Upper lobe of left lung (tissue), 6 donors: ENCODE data around the gene ATP11C. TPM values are rescaled to one million over a fixed set of nuclear protein-coding genes. Genes with fewer than 3 reads are reported as not detected.
"Not testable (repeated sequence)": the region's sequence is repeated elsewhere in the genome, so short reads cannot be mapped to it uniquely, and the experiment has no call there.

Source experiments
- ATAC-seq, 2 donors: fragments of 200-7000 bp; cut with Tn5 transposase; one replicate each; pipeline ENCODE4 v1.9.1; 2022; ENCODE audit warnings: mild to moderate bottlenecking in 2 of 2, moderate library complexity in 2 of 2; ENCODE audit not compliant: low FRiP score in 2 of 2
- DNase-seq, 2 donors: peaks; one replicate each; pipeline ENCODE4 v3.0.0-alpha.2; 2019 to 2020
- H3K27ac ChIP-seq, 4 donors: fragments of 200-600 bp; sonication (generic); one replicate each; pipeline ENCODE4 v1.5.1; 2016 to 2019
- H3K27me3 ChIP-seq, 4 donors: fragments of 200-600 bp; sonication (generic); one replicate each; pipeline ENCODE4 v1.5.1; 2017 to 2019
- H3K36me3 ChIP-seq, 4 donors: fragments of 200-600 bp; sonication (generic); one replicate each; pipeline ENCODE4 v1.5.1; 2016 to 2019
- H3K4me1 ChIP-seq, 4 donors: fragments of 200-600 bp; sonication (generic); one replicate each; pipeline ENCODE4 v1.5.1; 2018 to 2019
- H3K4me3 ChIP-seq, 4 donors: fragments of 200-600 bp; sonication (generic); one replicate each; pipeline ENCODE4 v1.5.1; 2017 to 2019; ENCODE audit warnings: mild to moderate bottlenecking in 2 of 4, moderate library complexity in 1 of 4
- H3K9me3 ChIP-seq, 4 donors: fragments of 200-600 bp; sonication (generic); one replicate each; pipeline ENCODE4 v1.5.1; 2018 to 2019
- CTCF ChIP-seq, 6 experiments: fragments of 450-650 bp in 4 of 6; fragments of 200-600 bp in 2 of 6; sonication (generic) in 2 of 6; IDR thresholded peaks; one replicate each; pipeline ENCODE4 v1.5.1; 2016 to 2019; ENCODE audit warnings: antibody characterized with exemption in 6 of 6
- EP300 ChIP-seq, 4 donors: sonication (generic); formaldehyde crosslinking; IDR thresholded peaks; one replicate each; pipeline ENCODE4 v1.5.1; 2017; ENCODE audit warnings: antibody characterized with exemption in 4 of 4, control low read depth in 2 of 4
- POLR2A ChIP-seq, 4 donors: fragments of 450-650 bp; IDR thresholded peaks; one replicate each; pipeline ENCODE4 v1.5.1; 2016 to 2017; ENCODE audit warnings: antibody characterized with exemption in 4 of 4, mild to moderate bottlenecking in 2 of 4
- POLR2AphosphoS5 ChIP-seq, 2 donors: sonication (generic); formaldehyde crosslinking; IDR thresholded peaks; one replicate each; pipeline ENCODE4 v1.5.1; 2017; ENCODE audit warnings: antibody characterized with exemption in 2 of 2
- WGBS, 2 donors: methylation state at CpG; one replicate each; pipeline ENCODE4 v1.1.5; 2017 to 2018; 5-methylcytosine and 5-hydroxymethylcytosine counted together
- total RNA-seq, 6 donors: library from RNA; depleted of rRNA in 4 of 6; stranded (reverse); fragments of >200 nt in 4 of 6; gene quantifications; one replicate each; pipeline versions ENCODE4 v1.1.0 to v1.2.1, GENCODE V29; 2016 to 2021
- donor health status: DM: no; HTN: no; CAD: no; lungs with moderate emphysema.
- donor health status: DM: no; HTN: yes; CAD: no; lungs with severe emphysema.

Gene ATP11C
- total RNA-seq, 6 donors from 2014 or later, result 9.5 to 24.4 (median 15.1) TPM

DNA sequence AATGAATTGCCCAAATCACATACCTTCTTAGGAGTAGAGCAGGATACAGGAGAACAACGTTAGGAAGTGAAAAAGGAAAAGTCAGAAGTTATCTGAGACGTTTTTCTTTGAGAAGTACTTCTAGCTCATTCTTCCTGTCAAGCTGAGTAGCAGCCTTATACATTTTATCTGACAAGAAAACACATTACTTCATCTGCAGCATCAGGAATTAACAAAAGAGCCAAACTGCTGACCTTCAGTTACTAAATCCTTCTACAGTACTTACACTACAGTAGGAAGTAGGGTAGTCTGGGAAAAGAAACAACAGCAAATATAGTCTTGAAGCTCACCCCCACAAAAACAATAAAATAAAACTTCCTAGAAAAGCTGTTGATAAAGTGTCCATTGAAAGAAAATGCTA is 57.0 kb downstream of the ATP11C start:
- H3K27ac ChIP-seq, result no peak overlapping the region
- DNase-seq (no peak), ATAC-seq (no peak)
- no peaks in the 10 kb centered on the region for H3K27me3 ChIP-seq
- H3K4me3 ChIP-seq, result no peak overlapping the region
- WGBS, 2 donors, result 21 to 39% methylated on average over 2 of the region's 2 CpGs
- H3K36me3 ChIP-seq, result no peaks in the 10 kb centered on the region
- H3K4me1 ChIP-seq, result peaks cover 0 to 2% (median 0%) of the 10 kb centered on the region in 4 donors
- H3K9me3 ChIP-seq, result no peaks in the 10 kb centered on the region
- no peak for TF ChIP-seq CTCF (IDR thresholded peaks at IDR 0.05)
- no peak for TF ChIP-seq POLR2AphosphoS5 (IDR thresholded peaks at IDR 0.05)
- no peak for TF ChIP-seq EP300 (IDR thresholded peaks at IDR 0.05)
- TF ChIP-seq POLR2A (IDR thresholded peaks at IDR 0.05), result no peak

DNA sequence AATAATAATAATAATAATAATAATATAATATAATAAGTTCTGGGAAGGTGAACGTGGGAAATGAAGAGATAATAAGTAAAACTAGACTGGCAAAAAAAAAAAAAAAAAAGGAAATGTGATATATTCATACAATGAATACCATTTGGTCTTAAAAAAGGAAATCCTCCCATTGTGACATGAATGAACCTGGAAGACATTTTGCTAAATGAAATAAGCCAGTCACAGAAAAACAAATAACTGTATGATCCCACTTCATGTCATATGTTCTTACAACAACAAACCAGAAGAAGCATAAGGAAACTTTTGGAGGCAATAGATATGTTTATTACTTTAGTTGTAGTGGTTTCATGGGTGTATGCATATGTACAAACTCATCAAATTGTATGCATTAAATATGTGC is 63.1 kb downstream of the ATP11C start:
- no peak for ATAC-seq
- no peaks in the 10 kb centered on the region for H3K27me3 ChIP-seq
- H3K27ac ChIP-seq, result no peak overlapping the region
- WGBS, 2 donors, result 39 to 50% methylated on average over 1 of the region's 1 CpG
- no peaks in the 10 kb centered on the region for H3K4me1 ChIP-seq
- H3K36me3 ChIP-seq, result no peaks in the 10 kb centered on the region
- TF ChIP-seq POLR2AphosphoS5 (IDR thresholded peaks at IDR 0.05) (no peak), CTCF (IDR thresholded peaks at IDR 0.05) (no peak), POLR2A (IDR thresholded peaks at IDR 0.05) (no peak), EP300 (IDR thresholded peaks at IDR 0.05) (no peak)
- H3K9me3 ChIP-seq, result no peaks in the 10 kb centered on the region
- DNase-seq, result no peak
- H3K4me3 ChIP-seq, result no peak overlapping the region

DNA sequence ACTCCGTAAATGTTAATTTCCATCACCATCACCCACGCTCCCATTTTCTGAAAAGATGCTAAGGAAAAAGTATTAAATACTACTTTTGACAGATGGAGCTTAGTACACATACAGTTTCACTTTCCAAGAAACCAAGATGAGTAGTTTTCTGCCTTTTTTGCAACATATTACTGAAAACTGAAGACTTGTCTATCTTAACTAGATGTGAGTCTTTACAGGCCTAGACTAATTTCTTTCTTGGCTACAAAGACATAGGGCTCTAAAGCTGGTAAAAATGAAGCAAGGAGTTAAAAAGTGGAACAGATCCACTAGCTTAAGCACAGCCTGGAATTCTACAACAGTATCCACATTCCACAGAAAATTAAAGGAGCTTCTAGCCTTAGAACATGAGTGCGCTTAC is 68.2 kb downstream of the ATP11C start:
- no peak for DNase-seq
- no peak overlapping the region for H3K27ac ChIP-seq
- H3K9me3 ChIP-seq, result no peaks in the 10 kb centered on the region
- H3K36me3 ChIP-seq, result no peaks in the 10 kb centered on the region
- 88 to 98% methylated on average over 3 of the region's 3 CpGs for WGBS, 2 donors
- H3K4me3 ChIP-seq, result no peak overlapping the region
- no peak for ATAC-seq
- H3K27me3 ChIP-seq, result no peaks in the 10 kb centered on the region
- TF ChIP-seq EP300 (IDR thresholded peaks at IDR 0.05) (no peak), POLR2A (IDR thresholded peaks at IDR 0.05) (no peak), CTCF (IDR thresholded peaks at IDR 0.05) (no peak), POLR2AphosphoS5 (IDR thresholded peaks at IDR 0.05) (no peak)
- no peaks in the 10 kb centered on the region for H3K4me1 ChIP-seq

DNA sequence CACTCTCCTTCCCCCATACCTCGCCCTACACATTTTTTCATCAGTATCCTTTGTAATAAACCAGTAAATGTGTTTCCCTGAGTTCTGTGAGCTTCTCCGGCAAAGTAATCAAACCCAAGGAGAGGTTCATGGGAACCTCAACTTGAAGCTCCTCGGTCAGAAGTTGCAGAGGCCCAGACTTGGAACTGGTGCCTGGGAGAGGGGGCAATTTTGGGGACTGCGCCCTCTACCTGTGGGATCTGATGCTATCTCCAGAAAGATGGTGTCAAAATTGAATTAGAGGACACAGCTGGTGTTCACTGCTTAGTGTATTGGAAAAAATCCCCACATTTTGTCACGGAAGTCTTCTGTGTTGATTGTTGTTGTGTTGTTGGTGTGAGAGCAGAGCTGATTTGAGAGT is 70.6 kb downstream of the ATP11C start:
- Histone ChIP-seq H3K4me1 (no peaks in the 10 kb centered on the region), H3K36me3 (no peaks in the 10 kb centered on the region), H3K4me3 (no peak overlapping the region), H3K27me3 (no peaks in the 10 kb centered on the region), H3K9me3 (no peaks in the 10 kb centered on the region), H3K27ac (no peak overlapping the region)
- TF ChIP-seq POLR2AphosphoS5 (IDR thresholded peaks at IDR 0.05), result no peak
- no peak for TF ChIP-seq POLR2A (IDR thresholded peaks at IDR 0.05)
- TF ChIP-seq EP300 (IDR thresholded peaks at IDR 0.05), result no peak
- ATAC-seq, result no peak
- 88 to 93% methylated on average over 2 to 5 of the region's 5 CpGs for WGBS, 2 donors
- no peak for DNase-seq

DNA sequence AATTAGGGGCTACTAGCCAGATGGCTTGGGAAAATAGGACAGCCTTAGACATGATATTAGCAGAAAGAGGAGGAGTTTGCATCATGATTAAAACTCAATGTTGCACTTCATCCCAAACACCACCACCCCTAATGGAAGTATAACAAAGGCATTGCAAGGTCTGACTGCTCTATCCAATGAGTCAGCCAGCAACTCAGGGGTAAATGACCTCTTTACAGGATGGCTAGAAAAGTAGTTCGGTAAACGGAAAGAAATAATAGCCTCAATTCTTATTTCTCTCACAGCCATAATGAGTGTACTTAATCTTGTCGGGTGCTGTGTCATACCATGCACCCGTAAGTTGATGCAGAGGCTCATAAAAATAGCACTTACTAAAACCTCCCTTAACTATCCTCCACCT is 76.0 kb downstream of the ATP11C start:
- H3K4me3 ChIP-seq, ATAC-seq, H3K27me3 ChIP-seq, H3K27ac ChIP-seq, H3K36me3 ChIP-seq, DNase-seq, H3K9me3 ChIP-seq, H3K4me1 ChIP-seq: not testable (repeated sequence)
- WGBS, 2 donors, result 85 to 93% methylated on average over 4 of the region's 4 CpGs

DNA sequence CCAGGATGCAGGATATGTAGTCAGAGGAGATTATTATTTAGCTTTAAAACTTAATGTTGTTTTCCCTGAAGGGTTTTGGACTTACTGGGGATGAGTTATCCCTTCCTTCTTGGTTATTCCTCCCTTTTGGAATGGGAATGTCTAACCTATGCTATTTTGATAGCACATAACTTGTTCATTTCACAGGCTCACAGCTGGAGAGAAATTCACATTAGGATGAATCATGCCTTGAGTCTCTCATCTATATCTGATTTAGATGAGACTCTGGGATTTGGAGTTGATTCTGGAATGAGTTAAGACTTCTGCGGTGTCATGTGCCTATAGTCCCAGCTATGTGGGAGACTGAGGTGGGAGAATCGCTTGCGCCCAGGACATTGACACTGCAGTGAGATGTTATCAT is 81.1 kb downstream of the ATP11C start:
- no peaks in the 10 kb centered on the region for H3K36me3 ChIP-seq
- WGBS, 2 donors, result 90 to 97% methylated on average over 3 of the region's 3 CpGs
- H3K4me3 ChIP-seq, result no peak overlapping the region
- H3K27ac ChIP-seq, result no peak overlapping the region
- no peaks in the 10 kb centered on the region for H3K4me1 ChIP-seq
- no peaks in the 10 kb centered on the region for H3K27me3 ChIP-seq
- no peak for ATAC-seq
- TF ChIP-seq POLR2A (IDR thresholded peaks at IDR 0.05) (no peak), EP300 (IDR thresholded peaks at IDR 0.05) (no peak), CTCF (IDR thresholded peaks at IDR 0.05) (no peak), POLR2AphosphoS5 (IDR thresholded peaks at IDR 0.05) (no peak)
- no peak for DNase-seq
- H3K9me3 ChIP-seq, result no peaks in the 10 kb centered on the region
